A549 (cell line): ENCODE data around the gene CNTN1. TPM values are rescaled to one million over a fixed set of nuclear protein-coding genes. Genes with fewer than 3 reads are reported as not detected.

Source experiments
- ATAC-seq, 2 experiments: fragments of 200-7000 bp in 1 of 2; fragments of >200 bp in 1 of 2; cut with Nextera tagmentation in 1 of 2; cut with Tn5 transposase in 1 of 2; 3 replicates each; pipeline versions ENCODE4 v1.8.0 to v1.9.1; 2018 to 2020; ENCODE audit warnings: mild to moderate bottlenecking in 1 of 2, moderate library complexity in 1 of 2
- CTCF ChIA-PET: fragments of 300-600 bp; sonication (Branson Sonifier 250); formaldehyde crosslinking; extraction: SDS; loops from one replicate; lab custom pipeline; 2021; ENCODE audit warnings: antibody characterized with exemption, inconsistent platforms; lab: Yijun Ruan, JAX
- POLR2A ChIA-PET: fragments of 350-600 bp; formaldehyde crosslinking; extraction: SDS; loops from one replicate; lab custom pipeline; 2021; ENCODE audit warnings: antibody characterized with exemption, inconsistent platforms; lab: Yijun Ruan, JAX
- DNase-seq, 2 experiments: peaks; one replicate each; pipeline versions ENCODE4 v3.0.0 to v3.0.0-alpha.2; 2011 to 2016; ENCODE audit warnings: low read depth in 1 of 2, low spot score in 1 of 2
- FAIRE-seq: peaks from 2 replicates; lab custom pipeline; 2011; peaks lifted over from hg19 to GRCh38; lab: Jason Lieb, UNC
- H3K27ac ChIP-seq, 2 experiments: fragments of >200 bp; sonication (Bioruptor Twin); formaldehyde crosslinking; 3 replicates each; pipeline ENCODE4 v1.5.1; 2016 to 2017
- H3K4me1 ChIP-seq: fragments of >200 bp; sonication (Bioruptor Twin); formaldehyde crosslinking; 3 replicates; pipeline ENCODE4 v1.6.1; 2016
- H3K4me2 ChIP-seq: fragments of >200 bp; sonication (Bioruptor Twin); formaldehyde crosslinking; 3 replicates; pipeline ENCODE4 v1.6.1; 2016
- H3K4me3 ChIP-seq: fragments of >200 bp; sonication (Bioruptor Twin); formaldehyde crosslinking; 3 replicates; pipeline ENCODE4 v1.5.1; 2016
- H3K9me3 ChIP-seq: fragments of >200 bp; sonication (Bioruptor Twin); formaldehyde crosslinking; 3 replicates; pipeline ENCODE4 v1.6.1; 2016
- CHD2 ChIP-seq: fragments of 150-350 bp; IDR thresholded peaks from 2 replicates; pipeline ENCODE4 v1.6.1; 2014; ENCODE audit warnings: low read length; ENCODE audit not compliant: partially characterized antibody
- EHF ChIP-seq: fragments of 250-450 bp; sonication (Bioruptor Pico); IDR thresholded peaks from 2 replicates; pipeline ENCODE4 v1.5.0; 2020; ENCODE audit warnings: mild to moderate bottlenecking
- GATA3 ChIP-seq: IDR thresholded peaks from 2 replicates; pipeline ENCODE4 v1.6.1; 2012; ENCODE audit warnings: borderline replicate concordance
- MAFK ChIP-seq: fragments of 450-650 bp; IDR thresholded peaks from 2 replicates; pipeline ENCODE4 v1.6.1; 2014; ENCODE audit not compliant: partially characterized antibody
- MAZ ChIP-seq: fragments of 150-350 bp; IDR thresholded peaks from 2 replicates; pipeline ENCODE4 v1.6.1; 2014; ENCODE audit warnings: antibody characterized with exemption, low read depth, low read length, borderline replicate concordance
- NPAS2 ChIP-seq: fragments of 250-450 bp; sonication (Bioruptor Pico); IDR thresholded peaks from 2 replicates; pipeline ENCODE4 v1.8.0; 2022; ENCODE audit warnings: mild to moderate bottlenecking, moderate library complexity, borderline replicate concordance
- SMC3 ChIP-seq: fragments of >200 bp; sonication (Bioruptor Twin); formaldehyde crosslinking; IDR thresholded peaks from 3 replicates; pipeline ENCODE4 v1.6.1; 2018; ENCODE audit warnings: inconsistent platforms
- WGBS: methylation state at CpG from one replicate; pipeline ENCODE4 v1.1.6; 2017; ENCODE audit errors: missing lambda C conversion rate; 5-methylcytosine and 5-hydroxymethylcytosine counted together
- polyA plus RNA-seq, 4 experiments: library from polyadenylated mRNA; depleted of rRNA in 3 of 4; stranded (reverse); fragments of >200 nt; fragmentation: RNase III in 1 of 4; extraction: RNeasy Plus Mini Kit Qiagen cat#74134 plus additional on column Dnase treatment in 1 of 4; gene quantifications; 2 replicates in 3 of 4; 3 replicates in 1 of 4; pipeline ENCODE4 v1.2.3, GENCODE V29; 2011 to 2017
- TF ChIP-seq, protein P1 (sequence below): IDR thresholded peaks from 2 replicates; pipeline ENCODE4 v1.6.1; 2012; ENCODE audit warnings: low read depth, borderline replicate concordance
- TF ChIP-seq, protein P2 (sequence below): fragments of 150-350 bp; IDR thresholded peaks from 2 replicates; pipeline ENCODE4 v1.6.1; 2014; ENCODE audit warnings: low read depth, mild to moderate bottlenecking, low read length
- TF ChIP-seq, protein P3 (sequence below): fragments of 200-600 bp; sonication (generic); IDR thresholded peaks from 2 replicates; pipeline ENCODE4 v1.6.1; 2016; ENCODE audit warnings: antibody characterized with exemption, mild to moderate bottlenecking, moderate library complexity
- TF ChIP-seq, protein P4 (sequence below): fragments of >200 bp; sonication (Bioruptor Twin); formaldehyde crosslinking; IDR thresholded peaks from 2 replicates; pipeline ENCODE4 v1.6.1; 2016
- TF ChIP-seq, protein P5 (sequence below): IDR thresholded peaks from 2 replicates; pipeline ENCODE4 v1.6.1; 2012
- TF ChIP-seq, protein P6 (sequence below): fragments of 250-450 bp; sonication (Bioruptor Pico); IDR thresholded peaks from 2 replicates; pipeline ENCODE4 v1.5.0; 2021; ENCODE audit warnings: mild to moderate bottlenecking, moderate library complexity, borderline replicate concordance
- TF ChIP-seq, protein P7 (sequence below): fragments of 450-650 bp; IDR thresholded peaks from 2 replicates; pipeline ENCODE4 v1.6.1; 2014; ENCODE audit warnings: antibody characterized with exemption

The CNTN1 gene
- polyA plus RNA-seq, 2 of the 4 experiments (the other 2 are of a cell fraction): 69.7 to 175 TPM

DNA sequence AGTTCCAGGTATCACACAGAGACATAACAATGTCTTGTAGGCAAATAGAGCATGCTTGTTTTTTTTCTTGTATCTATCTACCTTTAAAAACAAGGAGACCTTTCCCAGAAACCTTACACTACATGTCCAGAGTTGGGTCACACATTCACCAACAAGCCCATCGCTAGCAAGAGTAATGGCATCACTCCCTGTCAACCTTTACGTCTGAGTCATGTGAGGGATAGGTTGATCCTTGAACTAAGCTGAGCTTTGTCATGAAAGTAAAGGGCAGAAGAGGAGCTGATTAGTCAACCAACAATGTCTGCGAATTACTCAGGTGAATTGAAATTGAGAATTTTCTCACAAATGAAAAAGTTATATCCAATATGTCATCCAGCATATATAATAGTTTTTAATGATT lies 219.4 kb downstream of the CNTN1 start:
- Histone ChIP-seq H3K4me1 (peaks cover 18% of the 10 kb centered on the region), H3K9me3 (no peaks in the 10 kb centered on the region), H3K4me3 (no peak overlapping the region), H3K27ac (peak overlapping the region in 1 of 2 experiments; percentile 20; a peak in 2 of 6 replicates), H3K4me2 (peak overlapping the region; percentile 20; the same call in 1 of the 3 replicates)
- ATAC-seq: peak in 1 of 2 experiments; percentile 51; a peak in 2 of 6 replicates
- 71% methylated on average over 3 of the region's 3 CpGs for WGBS
- ChIA-PET CTCF (interaction anchor here (1.1 kb wide), 1 partner anchor 244 kb away, joined by 3 read pairs; no protein-coding TSS in a partner anchor), POLR2A (no interaction called here)
- FAIRE-seq: no peak
- TF ChIP-seq, protein P1, sequence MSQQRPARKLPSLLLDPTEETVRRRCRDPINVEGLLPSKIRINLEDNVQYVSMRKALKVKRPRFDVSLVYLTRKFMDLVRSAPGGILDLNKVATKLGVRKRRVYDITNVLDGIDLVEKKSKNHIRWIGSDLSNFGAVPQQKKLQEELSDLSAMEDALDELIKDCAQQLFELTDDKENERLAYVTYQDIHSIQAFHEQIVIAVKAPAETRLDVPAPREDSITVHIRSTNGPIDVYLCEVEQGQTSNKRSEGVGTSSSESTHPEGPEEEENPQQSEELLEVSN: no peak
- TF ChIP-seq, protein P2, sequence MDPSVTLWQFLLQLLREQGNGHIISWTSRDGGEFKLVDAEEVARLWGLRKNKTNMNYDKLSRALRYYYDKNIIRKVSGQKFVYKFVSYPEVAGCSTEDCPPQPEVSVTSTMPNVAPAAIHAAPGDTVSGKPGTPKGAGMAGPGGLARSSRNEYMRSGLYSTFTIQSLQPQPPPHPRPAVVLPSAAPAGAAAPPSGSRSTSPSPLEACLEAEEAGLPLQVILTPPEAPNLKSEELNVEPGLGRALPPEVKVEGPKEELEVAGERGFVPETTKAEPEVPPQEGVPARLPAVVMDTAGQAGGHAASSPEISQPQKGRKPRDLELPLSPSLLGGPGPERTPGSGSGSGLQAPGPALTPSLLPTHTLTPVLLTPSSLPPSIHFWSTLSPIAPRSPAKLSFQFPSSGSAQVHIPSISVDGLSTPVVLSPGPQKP: no peak
- TF ChIP-seq, protein P3, sequence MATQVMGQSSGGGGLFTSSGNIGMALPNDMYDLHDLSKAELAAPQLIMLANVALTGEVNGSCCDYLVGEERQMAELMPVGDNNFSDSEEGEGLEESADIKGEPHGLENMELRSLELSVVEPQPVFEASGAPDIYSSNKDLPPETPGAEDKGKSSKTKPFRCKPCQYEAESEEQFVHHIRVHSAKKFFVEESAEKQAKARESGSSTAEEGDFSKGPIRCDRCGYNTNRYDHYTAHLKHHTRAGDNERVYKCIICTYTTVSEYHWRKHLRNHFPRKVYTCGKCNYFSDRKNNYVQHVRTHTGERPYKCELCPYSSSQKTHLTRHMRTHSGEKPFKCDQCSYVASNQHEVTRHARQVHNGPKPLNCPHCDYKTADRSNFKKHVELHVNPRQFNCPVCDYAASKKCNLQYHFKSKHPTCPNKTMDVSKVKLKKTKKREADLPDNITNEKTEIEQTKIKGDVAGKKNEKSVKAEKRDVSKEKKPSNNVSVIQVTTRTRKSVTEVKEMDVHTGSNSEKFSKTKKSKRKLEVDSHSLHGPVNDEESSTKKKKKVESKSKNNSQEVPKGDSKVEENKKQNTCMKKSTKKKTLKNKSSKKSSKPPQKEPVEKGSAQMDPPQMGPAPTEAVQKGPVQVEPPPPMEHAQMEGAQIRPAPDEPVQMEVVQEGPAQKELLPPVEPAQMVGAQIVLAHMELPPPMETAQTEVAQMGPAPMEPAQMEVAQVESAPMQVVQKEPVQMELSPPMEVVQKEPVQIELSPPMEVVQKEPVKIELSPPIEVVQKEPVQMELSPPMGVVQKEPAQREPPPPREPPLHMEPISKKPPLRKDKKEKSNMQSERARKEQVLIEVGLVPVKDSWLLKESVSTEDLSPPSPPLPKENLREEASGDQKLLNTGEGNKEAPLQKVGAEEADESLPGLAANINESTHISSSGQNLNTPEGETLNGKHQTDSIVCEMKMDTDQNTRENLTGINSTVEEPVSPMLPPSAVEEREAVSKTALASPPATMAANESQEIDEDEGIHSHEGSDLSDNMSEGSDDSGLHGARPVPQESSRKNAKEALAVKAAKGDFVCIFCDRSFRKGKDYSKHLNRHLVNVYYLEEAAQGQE: no peak
- TF ChIP-seq MAZ (no peak), MAFK (no peak), CHD2 (no peak), NPAS2 (CRISPR knock-in tag) (no peak), GATA3 (no peak), SMC3 (no peak)
- TF ChIP-seq, protein P4, sequence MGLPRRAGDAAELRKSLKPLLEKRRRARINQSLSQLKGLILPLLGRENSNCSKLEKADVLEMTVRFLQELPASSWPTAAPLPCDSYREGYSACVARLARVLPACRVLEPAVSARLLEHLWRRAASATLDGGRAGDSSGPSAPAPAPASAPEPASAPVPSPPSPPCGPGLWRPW: no peak
- TF ChIP-seq, protein P5, sequence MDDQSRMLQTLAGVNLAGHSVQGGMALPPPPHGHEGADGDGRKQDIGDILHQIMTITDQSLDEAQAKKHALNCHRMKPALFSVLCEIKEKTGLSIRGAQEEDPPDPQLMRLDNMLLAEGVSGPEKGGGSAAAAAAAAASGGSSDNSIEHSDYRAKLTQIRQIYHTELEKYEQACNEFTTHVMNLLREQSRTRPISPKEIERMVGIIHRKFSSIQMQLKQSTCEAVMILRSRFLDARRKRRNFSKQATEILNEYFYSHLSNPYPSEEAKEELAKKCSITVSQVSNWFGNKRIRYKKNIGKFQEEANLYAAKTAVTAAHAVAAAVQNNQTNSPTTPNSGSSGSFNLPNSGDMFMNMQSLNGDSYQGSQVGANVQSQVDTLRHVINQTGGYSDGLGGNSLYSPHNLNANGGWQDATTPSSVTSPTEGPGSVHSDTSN: no peak
- peak in 1 of 2 experiments; percentile 54 for DNase-seq

DNA sequence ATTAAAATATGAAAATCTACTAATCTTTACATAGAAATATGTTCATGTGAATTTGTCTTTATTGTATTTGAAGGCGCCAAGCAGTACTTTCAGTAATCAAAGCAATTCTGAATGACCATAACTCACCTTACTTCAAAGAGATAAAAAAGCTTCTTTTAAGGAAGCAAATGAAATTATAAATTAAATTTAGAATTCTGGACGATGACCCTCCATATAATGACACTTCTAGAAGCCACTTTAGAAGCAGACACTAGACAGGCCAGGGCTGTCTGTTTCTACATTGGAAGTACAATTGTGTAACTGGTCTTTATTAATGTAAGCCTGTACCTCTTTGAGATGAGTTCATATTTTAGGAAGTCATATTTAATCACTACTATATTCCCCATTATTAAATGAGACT lies 222.9 kb downstream of the CNTN1 start:
- CTCF ChIA-PET: no interaction called here
- POLR2A ChIA-PET: no interaction called here
- 84% methylated on average over 2 of the region's 2 CpGs for WGBS

More for the DNA sequence above, 222.9 kb downstream of the CNTN1 start:
- Histone ChIP-seq H3K9me3 (no peaks in the 10 kb centered on the region), H3K27ac (no peak overlapping the region), H3K4me3 (no peak overlapping the region), H3K4me2 (no peak overlapping the region), H3K4me1 (peaks cover 13% of the 10 kb centered on the region)
- TF ChIP-seq MAFK (no peak), EHF (no peak)
- TF ChIP-seq, protein P6, sequence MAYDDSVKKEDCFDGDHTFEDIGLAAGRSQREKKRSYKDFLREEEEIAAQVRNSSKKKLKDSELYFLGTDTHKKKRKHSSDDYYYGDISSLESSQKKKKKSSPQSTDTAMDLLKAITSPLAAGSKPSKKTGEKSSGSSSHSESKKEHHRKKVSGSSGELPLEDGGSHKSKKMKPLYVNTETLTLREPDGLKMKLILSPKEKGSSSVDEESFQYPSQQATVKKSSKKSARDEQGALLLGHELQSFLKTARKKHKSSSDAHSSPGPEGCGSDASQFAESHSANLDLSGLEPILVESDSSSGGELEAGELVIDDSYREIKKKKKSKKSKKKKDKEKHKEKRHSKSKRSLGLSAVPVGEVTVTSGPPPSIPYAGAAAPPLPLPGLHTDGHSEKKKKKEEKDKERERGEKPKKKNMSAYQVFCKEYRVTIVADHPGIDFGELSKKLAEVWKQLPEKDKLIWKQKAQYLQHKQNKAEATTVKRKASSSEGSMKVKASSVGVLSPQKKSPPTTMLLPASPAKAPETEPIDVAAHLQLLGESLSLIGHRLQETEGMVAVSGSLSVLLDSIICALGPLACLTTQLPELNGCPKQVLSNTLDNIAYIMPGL: no peak
- TF ChIP-seq, protein P4: no peak
- TF ChIP-seq, protein P7, sequence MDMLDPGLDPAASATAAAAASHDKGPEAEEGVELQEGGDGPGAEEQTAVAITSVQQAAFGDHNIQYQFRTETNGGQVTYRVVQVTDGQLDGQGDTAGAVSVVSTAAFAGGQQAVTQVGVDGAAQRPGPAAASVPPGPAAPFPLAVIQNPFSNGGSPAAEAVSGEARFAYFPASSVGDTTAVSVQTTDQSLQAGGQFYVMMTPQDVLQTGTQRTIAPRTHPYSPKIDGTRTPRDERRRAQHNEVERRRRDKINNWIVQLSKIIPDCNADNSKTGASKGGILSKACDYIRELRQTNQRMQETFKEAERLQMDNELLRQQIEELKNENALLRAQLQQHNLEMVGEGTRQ: no peak
- FAIRE-seq (no peak), DNase-seq (no peak), ATAC-seq (no peak)
